Left hindlimb (tissue), 1 donor: ENCODE measurements around the gene STARD3.

Experiments used
- DNase-seq: peaks from one replicate; pipeline ENCODE4 v3.0.0-alpha.2; 2018

The STARD3 gene

GRCh38 chr17:39621523-39622379, 15.2 kb upstream of the STARD3 start:
- peak; percentile 91 for DNase-seq

- no peak for DNase-seq
These were observed 14.5 kb upstream of the STARD3 start for GRCh38 chr17:39622380-39623006.

- DNase-seq: peak; percentile 78
These were observed 13.5 kb upstream of the STARD3 start for GRCh38 chr17:39623356-39623950.

- DNase-seq: no peak
These were observed 12.6 kb upstream of the STARD3 start for GRCh38 chr17:39624313-39624712.

- DNase-seq: no peak
These were observed 11.7 kb upstream of the STARD3 start for GRCh38 chr17:39625198-39625785.

- DNase-seq: no peak
These were observed 10.5 kb upstream of the STARD3 start, which contains the start of gene PPP1R1B for GRCh38 chr17:39626171-39627046. TSS of gene PPP1R1B (plus strand) at chr17:39626952. CDS start at chr17:39627393, 441 bp downstream.

GRCh38 chr17:39627047-39627711, 9.8 kb upstream of the STARD3 start:
- DNase-seq: no peak

GRCh38 chr17:39627712-39628516, 9.0 kb upstream of the STARD3 start:
- no peak for DNase-seq

- DNase-seq: no peak
These were observed 8.1 kb upstream of the STARD3 start for GRCh38 chr17:39628655-39629493.

GRCh38 chr17:39629494-39629880, 7.5 kb upstream of the STARD3 start:
- no peak for DNase-seq

GRCh38 chr17:39629898-39630297, 7.0 kb upstream of the STARD3 start:
- no peak for DNase-seq

- DNase-seq: no peak
These were observed 5.5 kb upstream of the STARD3 start for GRCh38 chr17:39631403-39631802.

- peak; percentile 63 for DNase-seq
These were observed 4.6 kb upstream of the STARD3 start for GRCh38 chr17:39632153-39632941.

- no peak for DNase-seq
These were observed 3.3 kb upstream of the STARD3 start for GRCh38 chr17:39633570-39634183.

GRCh38 chr17:39634384-39634871, 2.5 kb upstream of the STARD3 start:
- no peak for DNase-seq

- DNase-seq: no peak
These were observed 1.2 kb upstream of the STARD3 start for GRCh38 chr17:39635614-39636176.

GRCh38 chr17:39636587-39636926, 387 bp upstream of the STARD3 start:
- DNase-seq: no peak

- DNase-seq: no peak
These were observed 1.4 kb downstream of the STARD3 start for GRCh38 chr17:39638317-39638716.
